ACC112 (cell line): ENCODE results near the gene DUS2.
"Not testable (repeated sequence)": the region's sequence is repeated elsewhere in the genome, so short reads cannot be mapped to it uniquely, and the experiment has no call there.

Source experiments
- H2AFZ ChIP-seq: fragments of 200-600 bp; sonication (generic); one replicate; pipeline ENCODE4 v1.6.0; 2017; ENCODE audit warnings: antibody characterized with exemption, low read length; ENCODE audit not compliant: unreplicated experiment
- H3K27ac ChIP-seq: fragments of 200-600 bp; sonication (generic); 2 replicates; pipeline ENCODE4 v1.5.1; 2014; ENCODE audit warnings: low read depth, mild to moderate bottlenecking, antibody characterized with exemption, low read length, moderate library complexity
- H3K27me3 ChIP-seq: fragments of 200-600 bp; sonication (generic); 2 replicates; pipeline ENCODE4 v1.6.1; 2014; ENCODE audit warnings: mild to moderate bottlenecking, antibody characterized with exemption, low read length, moderate library complexity, mixed read lengths; ENCODE audit not compliant: insufficient read depth
- H3K36me3 ChIP-seq: fragments of 200-600 bp; sonication (generic); 2 replicates; pipeline ENCODE4 v1.6.1; 2016; ENCODE audit warnings: mild to moderate bottlenecking, antibody characterized with exemption, low read length, moderate library complexity, mixed read lengths; ENCODE audit not compliant: insufficient read depth
- H3K4me1 ChIP-seq: fragments of 200-600 bp; sonication (generic); one replicate; pipeline ENCODE4 v1.6.1; 2016; ENCODE audit warnings: low read length, mixed read lengths; ENCODE audit not compliant: insufficient read depth, unreplicated experiment, control insufficient read depth
- H3K4me3 ChIP-seq: fragments of 200-600 bp; sonication (generic); 2 replicates; pipeline ENCODE4 v1.5.1; 2014; ENCODE audit warnings: mild to moderate bottlenecking, low read depth, low read length
- H3K79me2 ChIP-seq: fragments of 200-600 bp; sonication (generic); one replicate; pipeline ENCODE4 v1.6.0; 2016; ENCODE audit warnings: low read length; ENCODE audit not compliant: control insufficient read depth, unreplicated experiment, insufficient read depth

The DUS2 gene

GRCh38 chr16:68113059-68113761 is 90.1 kb downstream of the DUS2 start:
- no peaks in the 10 kb centered on the region for H3K27me3 ChIP-seq
- H3K27ac ChIP-seq = no peak overlapping the region
- no peaks in the 10 kb centered on the region for H3K4me1 ChIP-seq
- H3K36me3 ChIP-seq = no peaks in the 10 kb centered on the region
- peaks cover 85% of the 10 kb centered on the region for H3K79me2 ChIP-seq
- H2AFZ ChIP-seq = no peak overlapping the region
- no peak overlapping the region for H3K4me3 ChIP-seq

DNA sequence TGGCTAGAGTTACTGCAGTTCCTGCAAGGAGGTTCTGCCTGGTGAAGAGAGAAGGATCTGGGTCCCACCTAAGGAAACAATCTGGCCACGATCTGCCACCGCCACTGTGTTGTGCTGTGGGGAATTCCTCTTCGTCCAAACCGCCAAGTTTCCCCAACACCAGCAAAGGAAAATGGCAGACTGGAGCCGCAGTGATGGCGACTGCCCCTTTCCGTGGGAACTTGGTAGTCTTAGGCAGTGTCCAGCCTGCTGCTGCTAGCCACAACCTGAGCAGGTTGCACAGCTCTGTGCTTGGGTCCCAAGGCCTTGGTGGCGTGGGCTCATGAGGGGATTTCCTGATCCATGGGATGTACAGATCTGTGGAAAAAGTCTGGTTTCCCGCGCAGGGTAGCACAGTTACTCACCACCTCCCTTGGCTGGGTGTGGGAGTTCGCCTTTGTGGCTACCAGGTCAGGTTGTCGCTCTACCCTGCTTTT is 90.7 kb downstream of the DUS2 start:
- no peak overlapping the region for H3K27ac ChIP-seq
- no peak overlapping the region for H3K4me3 ChIP-seq
- H3K27me3 ChIP-seq = no peaks in the 10 kb centered on the region
- H2AFZ ChIP-seq = no peak overlapping the region
- H3K4me1 ChIP-seq = no peaks in the 10 kb centered on the region
- peaks cover 84% of the 10 kb centered on the region for H3K79me2 ChIP-seq
- H3K36me3 ChIP-seq = no peaks in the 10 kb centered on the region

GRCh38 chr16:68114939-68115338 is 91.9 kb downstream of the DUS2 start:
- not testable (repeated sequence) for H3K4me1 ChIP-seq, H3K27ac ChIP-seq, H3K27me3 ChIP-seq, H2AFZ ChIP-seq, H3K36me3 ChIP-seq, H3K4me3 ChIP-seq
- H3K79me2 ChIP-seq = peaks cover 84% of the 10 kb centered on the region

DNA sequence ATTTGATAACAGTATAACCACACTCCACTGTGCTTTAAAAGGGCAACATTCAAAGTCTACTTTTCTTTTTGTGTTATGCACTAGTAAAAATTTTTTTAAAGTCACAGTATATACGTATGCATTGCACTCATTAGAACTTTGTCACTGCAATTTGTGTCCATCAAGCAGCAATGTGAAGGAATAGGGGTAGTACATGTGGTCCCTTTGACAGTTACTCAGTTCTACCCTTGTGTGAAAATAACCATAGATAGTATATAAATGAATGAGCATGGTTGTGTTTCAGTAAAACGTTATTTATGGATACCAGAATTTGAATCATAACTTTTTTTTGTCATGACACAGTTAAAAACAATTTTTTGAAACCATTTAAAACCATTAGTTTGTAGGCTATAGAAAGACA is 92.8 kb downstream of the DUS2 start:
- Histone ChIP-seq H3K36me3 (no peaks in the 10 kb centered on the region), H3K27ac (no peak overlapping the region), H3K4me3 (no peak overlapping the region), H3K4me1 (no peaks in the 10 kb centered on the region), H2AFZ (no peak overlapping the region), H3K27me3 (no peaks in the 10 kb centered on the region), H3K79me2 (peaks cover 85% of the 10 kb centered on the region)

DNA sequence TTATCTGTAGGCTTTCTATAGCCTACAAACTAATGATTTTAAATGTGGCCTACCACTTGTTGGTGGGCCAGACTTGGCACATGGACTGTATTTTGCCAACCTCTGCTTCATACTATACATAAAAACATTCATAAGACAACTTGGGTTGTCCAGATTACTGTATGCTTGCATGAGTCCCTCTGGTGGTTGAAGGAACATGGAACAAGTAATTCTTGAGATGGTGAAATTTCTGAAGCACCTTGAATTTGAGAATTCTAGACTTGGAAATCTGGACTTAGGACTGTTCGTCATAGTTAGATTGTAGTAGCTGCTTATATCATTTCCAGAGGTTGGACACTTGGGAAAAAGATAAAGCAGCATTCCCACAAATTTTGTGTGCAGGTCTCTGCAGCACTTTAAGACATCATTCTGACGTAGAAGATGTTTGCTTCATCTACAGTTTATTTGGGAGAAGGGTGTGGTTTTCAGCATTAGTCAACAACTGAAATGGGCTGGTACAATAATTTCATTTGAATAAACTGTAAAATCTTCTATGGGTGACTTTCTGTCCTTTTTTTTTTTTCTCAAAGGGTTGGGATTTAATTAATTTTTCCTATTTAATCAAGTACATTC is 93.3 kb downstream of the DUS2 start:
- Histone ChIP-seq H3K4me3 (no peak overlapping the region), H3K36me3 (no peaks in the 10 kb centered on the region), H3K27ac (no peak overlapping the region)

DNA sequence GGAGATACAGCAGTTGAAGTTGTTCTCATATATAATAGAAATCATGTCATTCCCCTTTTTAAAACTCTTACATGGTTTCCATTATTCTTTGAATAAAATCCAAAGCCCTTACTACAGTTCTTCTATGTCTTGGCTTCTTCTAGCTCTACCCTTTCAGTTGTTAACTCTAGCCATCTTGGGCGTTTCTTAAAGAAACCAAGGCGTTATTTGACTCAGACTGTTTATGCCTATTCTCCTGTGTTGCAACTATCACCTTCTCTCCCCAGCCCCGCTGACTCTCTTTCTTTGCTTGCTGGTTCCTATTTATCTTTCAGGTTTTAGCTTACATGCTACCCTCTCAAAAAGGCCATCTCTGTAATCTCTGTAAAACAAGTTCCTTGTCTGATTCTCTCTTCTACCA is 94.8 kb downstream of the DUS2 start:
- Histone ChIP-seq H3K4me3 (no peak overlapping the region), H3K36me3 (no peaks in the 10 kb centered on the region), H3K4me1 (no peaks in the 10 kb centered on the region), H3K79me2 (peaks cover 84% of the 10 kb centered on the region), H2AFZ (no peak overlapping the region), H3K27ac (no peak overlapping the region), H3K27me3 (no peaks in the 10 kb centered on the region)

More for the DNA sequence above, 93.3 kb downstream of the DUS2 start:
- Histone ChIP-seq H3K4me1 (no peaks in the 10 kb centered on the region), H3K27me3 (no peaks in the 10 kb centered on the region), H3K79me2 (peaks cover 81% of the 10 kb centered on the region), H2AFZ (no peak overlapping the region)

DNA sequence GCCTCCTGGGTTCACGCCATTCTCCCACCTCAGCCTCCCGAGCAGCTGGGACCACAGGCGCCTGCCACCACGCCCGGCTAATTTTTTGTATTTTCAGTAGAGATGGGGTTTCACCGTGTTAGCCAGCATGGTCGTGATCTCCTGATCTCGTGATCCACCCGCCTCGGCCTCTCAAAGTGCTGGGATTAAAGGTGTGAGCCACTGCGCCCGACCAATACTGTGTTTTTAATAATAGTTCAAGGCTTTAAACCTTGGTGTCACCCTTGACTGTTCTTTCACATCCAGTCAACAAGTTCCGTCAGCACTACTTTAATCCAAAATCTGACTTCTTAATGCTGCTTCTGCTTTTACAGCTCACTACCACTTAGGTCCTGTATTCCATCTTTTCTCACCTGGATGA is 95.9 kb downstream of the DUS2 start:
- not testable (repeated sequence) for H2AFZ ChIP-seq, H3K27me3 ChIP-seq, H3K27ac ChIP-seq, H3K4me3 ChIP-seq, H3K36me3 ChIP-seq, H3K4me1 ChIP-seq
- H3K79me2 ChIP-seq = peaks cover 76% of the 10 kb centered on the region

DNA sequence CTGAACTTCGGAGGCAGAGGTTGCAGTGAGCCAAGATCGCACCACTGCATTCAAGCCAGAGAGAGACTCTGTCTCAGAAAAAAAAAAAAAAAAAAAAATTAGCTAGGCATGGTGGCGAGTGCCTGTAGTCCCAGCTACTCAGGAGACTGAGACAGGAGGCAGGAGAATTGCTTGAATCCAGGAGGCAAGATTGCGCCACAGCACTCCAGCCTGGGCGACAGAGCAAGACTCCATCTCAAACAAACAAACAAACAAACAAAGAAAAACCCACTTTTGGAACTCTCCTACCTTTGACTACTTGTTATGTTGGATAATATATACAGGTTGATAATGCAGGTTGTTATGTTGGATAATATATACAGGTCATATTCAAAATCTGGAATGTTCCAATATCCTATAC is 97.4 kb downstream of the DUS2 start:
- not testable (repeated sequence) for H3K27me3 ChIP-seq, H3K36me3 ChIP-seq, H3K27ac ChIP-seq, H2AFZ ChIP-seq, H3K4me3 ChIP-seq, H3K4me1 ChIP-seq
- peaks cover 69% of the 10 kb centered on the region for H3K79me2 ChIP-seq

GRCh38 chr16:68126395-68126794 is 103.3 kb downstream of the DUS2 start:
- H3K4me1 ChIP-seq = peaks cover 14% of the 10 kb centered on the region
- H3K79me2 ChIP-seq = peaks cover 40% of the 10 kb centered on the region
- no peak overlapping the region for H3K27ac ChIP-seq
- peaks cover 12% of the 10 kb centered on the region for H3K36me3 ChIP-seq
- no peak overlapping the region for H3K4me3 ChIP-seq
- no peak overlapping the region for H2AFZ ChIP-seq
- H3K27me3 ChIP-seq = no peaks in the 10 kb centered on the region

DNA sequence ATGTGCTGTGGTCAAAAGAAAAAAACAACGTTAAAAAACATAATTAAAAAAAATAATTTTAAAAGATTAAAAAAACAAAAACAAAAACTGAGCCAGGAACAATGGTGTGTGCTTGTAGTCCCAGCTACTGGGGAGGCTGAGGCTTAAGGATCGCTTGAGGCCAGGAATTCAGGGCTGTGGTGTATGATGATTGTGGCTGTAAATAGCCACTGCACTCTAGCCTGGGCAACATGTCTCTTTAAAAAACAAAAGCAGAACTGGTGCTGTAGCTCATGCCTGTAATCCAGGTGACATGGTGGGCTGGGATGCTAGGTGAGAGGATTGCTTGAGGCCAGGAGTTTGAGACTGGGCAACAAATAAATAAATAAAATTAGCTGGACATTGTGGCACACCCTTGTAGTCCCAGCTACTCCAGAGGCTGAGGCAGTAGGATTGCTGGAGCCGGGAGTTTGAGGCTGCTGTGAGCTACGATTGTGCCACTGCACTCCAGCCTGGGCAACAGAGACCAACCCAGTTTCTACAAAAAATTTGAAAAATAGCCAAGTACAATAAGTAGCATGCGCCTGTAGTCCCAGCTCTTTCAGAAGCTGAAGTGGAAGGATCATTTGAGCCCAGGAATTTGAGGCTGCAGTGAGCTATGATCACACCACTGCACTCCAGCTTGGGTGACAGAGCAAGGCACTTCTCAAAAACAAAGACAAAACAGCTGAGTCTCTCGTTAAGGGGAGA is 105.7 kb downstream of the DUS2 start:
- Histone ChIP-seq H3K27me3 (no peaks in the 10 kb centered on the region), H3K79me2 (peaks cover 41% of the 10 kb centered on the region), H3K27ac (peak overlapping the region; percentile 56), H2AFZ (no peak overlapping the region), H3K4me3 (no peak overlapping the region), H3K36me3 (peaks cover 12% of the 10 kb centered on the region), H3K4me1 (peaks cover 17% of the 10 kb centered on the region)
